ENCODE measurements around the gene ARID1B. TPM values are rescaled to one million over a fixed set of nuclear protein-coding genes. Genes with fewer than 3 reads are reported as not detected.

The ARID1B gene
- total RNA-seq, 2 experiments from 2014 or later = 90.1 to 164 TPM

- Histone ChIP-seq H2AFZ (ENCODE audit: low read length) (no peak overlapping the region), H3K9me3 (ENCODE audit: low read length) (no peaks in the 10 kb centered on the region), H3K4me1 (ENCODE audit: insufficient read depth, low read length, poor library complexity, severe bottlenecking) (peaks cover 13% of the 10 kb centered on the region), H3K4me2 (ENCODE audit: low read length) (no peak overlapping the region), H3K79me2 (ENCODE audit: insufficient read depth, low read depth, low read length) (peaks cover 67% of the 10 kb centered on the region), H3K4me3 (ENCODE audit: low read depth, low read length, poor library complexity, severe bottlenecking) (no peak overlapping the region), H3K9me2 (ENCODE audit: insufficient read depth, low read length) (no peaks in the 10 kb centered on the region), H3K27ac (ENCODE audit: low read depth, low read length, poor library complexity, severe bottlenecking) (no peak overlapping the region), H3K36me3 (ENCODE audit: insufficient read depth, low read length) (no peaks in the 10 kb centered on the region; the same call in 1 of the 2 replicates), H4K20me1 (ENCODE audit: insufficient read depth, low read length) (peaks cover 9% of the 10 kb centered on the region; the same call in 1 of the 2 replicates)
- ChIA-PET CTCF (ENCODE audit: unreplicated experiment) (no interaction called here), POLR2A (interaction anchor here (0.5 to 3.8 kb wide), 7 partner anchors 10 to 85 kb away, joined by 3 to 18 read pairs (median 3); no protein-coding TSS in a partner anchor)
- intact Hi-C loops (cut with micrococcal nuclease; ENCODE audit: unreplicated experiment) = no loop called here
- BruUV-seq (replicated peaks) = no TSS peak
- TF ChIP-seq EZH2phosphoT487 (IDR thresholded peaks at IDR 0.05; ENCODE audit: borderline replicate concordance, low read depth, low read length) (no peak), CTCF (conservative IDR thresholded peaks at IDR 0.05; ENCODE audit: low read length) (no peak)
- DNase-seq (ENCODE audit: low spot score) = no peak
These were observed 177.6 kb downstream of the ARID1B start for GRCh38 chr6:156954816-156955215.

GRCh38 chr6:156955494-156956183, 178.5 kb downstream of the ARID1B start:
- H3K4me3 ChIP-seq (ENCODE audit: low read depth, low read length, poor library complexity, severe bottlenecking) = no peak overlapping the region
- H3K4me2 ChIP-seq (ENCODE audit: low read length) = no peak overlapping the region
- H2AFZ ChIP-seq (ENCODE audit: low read length) = no peak overlapping the region
- TF ChIP-seq CTCF (conservative IDR thresholded peaks at IDR 0.05; ENCODE audit: low read length) = no peak
- TF ChIP-seq EZH2phosphoT487 (IDR thresholded peaks at IDR 0.05; ENCODE audit: borderline replicate concordance, low read depth, low read length) = no peak
- H3K36me3 ChIP-seq (ENCODE audit: insufficient read depth, low read length) = no peaks in the 10 kb centered on the region; the same call in 1 of the 2 replicates
- peaks cover 13% of the 10 kb centered on the region for H3K4me1 ChIP-seq (ENCODE audit: insufficient read depth, low read length, poor library complexity, severe bottlenecking)
- intact Hi-C loops (cut with micrococcal nuclease; ENCODE audit: unreplicated experiment) = no loop called here
- no peaks in the 10 kb centered on the region for H3K9me2 ChIP-seq (ENCODE audit: insufficient read depth, low read length)
- no peak overlapping the region for H3K27ac ChIP-seq (ENCODE audit: low read depth, low read length, poor library complexity, severe bottlenecking)
- no peak for DNase-seq (ENCODE audit: low spot score)
- H3K79me2 ChIP-seq (ENCODE audit: insufficient read depth, low read depth, low read length) = peaks cover 65% of the 10 kb centered on the region
- no peaks in the 10 kb centered on the region for H3K9me3 ChIP-seq (ENCODE audit: low read length)
- ChIA-PET CTCF (ENCODE audit: unreplicated experiment) (no interaction called here), POLR2A (interaction anchor here (0.5 to 3.8 kb wide), 5 partner anchors 9 to 1473 kb away, joined by 3 to 18 read pairs (median 3); no protein-coding TSS in a partner anchor)
- no TSS peak for BruUV-seq (replicated peaks)
- peaks cover 9% of the 10 kb centered on the region; the same call in 1 of the 2 replicates for H4K20me1 ChIP-seq (ENCODE audit: insufficient read depth, low read length)

- H3K79me2 ChIP-seq (ENCODE audit: insufficient read depth, low read depth, low read length) = peaks cover 59% of the 10 kb centered on the region; the same call in 1 of the 2 replicates
These were observed 179.1 kb downstream of the ARID1B start for GRCh38 chr6:156956286-156956685.

More at GRCh38 chr6:156956286-156956685, 179.1 kb downstream of the ARID1B start:
- no peak for DNase-seq (ENCODE audit: low spot score)
- POLR2A ChIA-PET = no interaction called here
- H3K27ac ChIP-seq (ENCODE audit: low read depth, low read length, poor library complexity, severe bottlenecking) = no peak overlapping the region
- H4K20me1 ChIP-seq (ENCODE audit: insufficient read depth, low read length) = peaks cover 9% of the 10 kb centered on the region; the same call in 1 of the 2 replicates
- H3K4me3 ChIP-seq (ENCODE audit: low read depth, low read length, poor library complexity, severe bottlenecking) = no peak overlapping the region
- no peak overlapping the region for H2AFZ ChIP-seq (ENCODE audit: low read length)
- TF ChIP-seq EZH2phosphoT487 (IDR thresholded peaks at IDR 0.05; ENCODE audit: borderline replicate concordance, low read depth, low read length) (no peak), CTCF (conservative IDR thresholded peaks at IDR 0.05; ENCODE audit: low read length) (no peak)
- peaks cover 13% of the 10 kb centered on the region for H3K4me1 ChIP-seq (ENCODE audit: insufficient read depth, low read length, poor library complexity, severe bottlenecking)
- no TSS peak for BruUV-seq (replicated peaks)
- no peaks in the 10 kb centered on the region for H3K9me3 ChIP-seq (ENCODE audit: low read length)
- no peaks in the 10 kb centered on the region; the same call in none of the 2 replicates for H3K36me3 ChIP-seq (ENCODE audit: insufficient read depth, low read length)
- no peaks in the 10 kb centered on the region for H3K9me2 ChIP-seq (ENCODE audit: insufficient read depth, low read length)
- CTCF ChIA-PET (ENCODE audit: unreplicated experiment) = no interaction called here
- H3K4me2 ChIP-seq (ENCODE audit: low read length) = no peak overlapping the region
- intact Hi-C loops (cut with micrococcal nuclease; ENCODE audit: unreplicated experiment) = no loop called here

Data from OCI-LY7 (cell line).